K562 (cell line): ENCODE results near the gene RHOBTB3. TPM values are rescaled to one million over a fixed set of nuclear protein-coding genes. Genes with fewer than 3 reads are reported as not detected.

ENCODE experiments used
- ATAC-seq: fragments of 200-7000 bp; cut with Tn5 transposase; 3 replicates; pipeline ENCODE4 v1.9.1; 2020; ENCODE audit warnings: moderate library complexity
- BruUV-seq: library from RNA; stranded (reverse); fragments of 400-500 nt; replicated peaks from 2 replicates; lab custom pipeline; 2021; lab: Mats Ljungman, UMichigan
- CTCF ChIA-PET: fragments of 300-600 bp; formaldehyde crosslinking; extraction: SDS; loops from one replicate; lab custom pipeline; 2021; ENCODE audit warnings: low intra/inter-chr PET ratio; lab: Yijun Ruan, JAX
- POLR2A ChIA-PET: fragments of 300-600, 350-650 bp; sonication (Branson Sonifier 250); formaldehyde crosslinking; extraction: SDS; loops from one replicate; lab custom pipeline; 2021; ENCODE audit warnings: antibody characterized with exemption, inconsistent platforms; lab: Yijun Ruan, JAX
- DNase-seq, 4 experiments: peaks; one replicate each; pipeline versions ENCODE4 v3.0.0 to v3.0.0-alpha.2; 2011 to 2018; ENCODE audit warnings: low spot score in 3 of 4, mixed read lengths in 3 of 4; ENCODE audit errors: extremely low read depth in 1 of 4
- FAIRE-seq: peaks from 2 replicates; lab custom pipeline; 2011; peaks lifted over from hg19 to GRCh38; lab: Jason Lieb, UNC
- H2AFZ ChIP-seq: 2 replicates; pipeline ENCODE4 v1.6.0; 2011; ENCODE audit warnings: low read depth, low read length, control low read depth, inconsistent platforms
- H3K27ac ChIP-seq: fragments of 200-600 bp; 3 replicates; pipeline ENCODE4 v1.8.0; 2011; ENCODE audit warnings: low read depth, mild to moderate bottlenecking, control low read depth, inconsistent platforms, low read length, moderate library complexity, mixed read lengths; ENCODE audit errors: extremely low read depth
- H3K27me3 ChIP-seq, 2 experiments: fragments of 300-600 bp in 1 of 2; 2 replicates in 1 of 2; 3 replicates in 1 of 2; pipeline versions ENCODE4 v1.6.0 to v1.8.0; 2011; ENCODE audit warnings: inconsistent platforms in 2 of 2, low read length in 2 of 2, mild to moderate bottlenecking in 1 of 2, mixed read lengths in 1 of 2, moderate library complexity in 1 of 2; ENCODE audit not compliant: control insufficient read depth in 2 of 2, insufficient read depth in 2 of 2
- H3K36me3 ChIP-seq: fragments of 300-600 bp; 3 replicates; pipeline ENCODE4 v1.8.0; 2011; ENCODE audit warnings: mild to moderate bottlenecking, low read length, inconsistent platforms; ENCODE audit not compliant: control insufficient read depth, insufficient read depth
- H3K4me1 ChIP-seq, 2 experiments: fragments of 200-600 bp in 1 of 2; replicated peaks in 1 of 2; 2 replicates in 1 of 2; 3 replicates in 1 of 2; pipeline versions ENCODE4 v1.5.1 to v1.8.0; 2011; ENCODE audit warnings: inconsistent platforms in 2 of 2, low read length in 2 of 2, mild to moderate bottlenecking in 1 of 2, mixed read lengths in 1 of 2, moderate library complexity in 1 of 2; ENCODE audit not compliant: control insufficient read depth in 2 of 2, insufficient read depth in 2 of 2
- H3K4me2 ChIP-seq: 2 replicates; pipeline ENCODE4 v1.6.1; 2011; ENCODE audit warnings: low read length, control low read depth, inconsistent platforms, mixed read lengths; ENCODE audit not compliant: insufficient read depth
- H3K4me3 ChIP-seq: fragments of 200-600 bp; sonication (generic), shearing (Covaris generic); 2 replicates; pipeline ENCODE4 v1.5.1; 2016; ENCODE audit warnings: control low read depth, inconsistent platforms
- H3K79me2 ChIP-seq: fragments of 200-600 bp; 3 replicates; pipeline ENCODE4 v1.8.0; 2011; ENCODE audit warnings: low read length, inconsistent platforms; ENCODE audit not compliant: control insufficient read depth, insufficient read depth
- H3K9ac ChIP-seq, 2 experiments: 2 replicates each; pipeline versions ENCODE4 v1.6.0 to v1.6.1; 2011; ENCODE audit warnings: low read depth in 2 of 2, low read length in 2 of 2, control low read depth in 1 of 2, inconsistent platforms in 1 of 2, mild to moderate bottlenecking in 1 of 2, mixed read lengths in 1 of 2; ENCODE audit not compliant: insufficient read depth in 1 of 2
- H3K9me1 ChIP-seq: one replicate; pipeline ENCODE4 v1.6.0; 2011; ENCODE audit warnings: inconsistent platforms, mild to moderate bottlenecking, low read length, moderate library complexity; ENCODE audit not compliant: control insufficient read depth, insufficient read depth
- H3K9me3 ChIP-seq: replicated peaks from 2 replicates; pipeline ENCODE4 v1.5.1; 2011; ENCODE audit warnings: low read depth, low read length, inconsistent platforms; ENCODE audit not compliant: control insufficient read depth, insufficient read depth
- H4K20me1 ChIP-seq: replicated peaks from 2 replicates; pipeline ENCODE4 v1.6.1; 2011; ENCODE audit warnings: low read length, inconsistent platforms, mixed read lengths; ENCODE audit not compliant: control insufficient read depth, insufficient read depth
- AFF1 ChIP-seq, 2 experiments: fragments of 450-650 bp; IDR thresholded peaks; 2 replicates each; pipeline ENCODE4 v1.6.1; 2018; ENCODE audit warnings: mild to moderate bottlenecking in 2 of 2, low read depth in 1 of 2; ENCODE audit not compliant: partially characterized antibody in 2 of 2
- E2F3 ChIP-seq: fragments of 250-450 bp; sonication (Bioruptor Pico); IDR thresholded peaks from 2 replicates; pipeline ENCODE4 v1.4.0; 2020; ENCODE audit warnings: mild to moderate bottlenecking
- ERF ChIP-seq: fragments of 450-650 bp; formaldehyde crosslinking; IDR thresholded peaks from 2 replicates; pipeline ENCODE4 v1.4.0; 2020; ENCODE audit warnings: mild to moderate bottlenecking, mixed read lengths
- FOSL1 ChIP-seq: fragments of 200-800 bp; sonication (Bioruptor generic); conservative IDR thresholded peaks from 2 replicates; pipeline ENCODE4 v1.6.1; 2016; ENCODE audit warnings: missing genetic modification characterization, missing compliant biosample characterization
- GATA2 ChIP-seq: sonication (generic); formaldehyde crosslinking; IDR thresholded peaks from 2 replicates; pipeline ENCODE4 v1.4.0; 2020; ENCODE audit warnings: mild to moderate bottlenecking, missing genetic modification reagents
- PHB ChIP-seq: fragments of 250-450 bp; sonication (Bioruptor Pico); IDR thresholded peaks from 2 replicates; pipeline ENCODE4 v1.5.0; 2021
- PRPF4 ChIP-seq: fragments of 200-400 bp; formaldehyde crosslinking; IDR thresholded peaks from one replicate; pipeline ENCODE4 v1.6.1; 2017; ENCODE audit warnings: low read length, low read depth, mild to moderate bottlenecking; ENCODE audit not compliant: insufficient read depth, poor library complexity, severe bottlenecking
- SREBF1 ChIP-seq: fragments of 150-350 bp; IDR thresholded peaks from 2 replicates; pipeline ENCODE4 v1.6.1; 2014; ENCODE audit warnings: antibody characterized with exemption, low read depth, low read length, borderline replicate concordance
- ZBTB33 ChIP-seq: sonication (generic); formaldehyde crosslinking; IDR thresholded peaks from 2 replicates; pipeline ENCODE4 v1.8.1; 2023; ENCODE audit warnings: mild to moderate bottlenecking, missing genetic modification reagents
- WGBS: fragments of 100-300 bp; shearing (Covaris generic); methylation state at CpG from one replicate; pipeline ENCODE4 v1.1.6; 2016; ENCODE audit warnings: low coverage, mixed read lengths; ENCODE audit not compliant: insufficient coverage; ENCODE audit errors: missing lambda C conversion rate; 5-methylcytosine and 5-hydroxymethylcytosine counted together
- in situ Hi-C: fragments of 300-500 bp; cut with MboI; formaldehyde crosslinking; loops from 4 replicates; pipeline ENCODE4 v1.15.0; 2018; ENCODE audit warnings: inconsistent platforms, mixed read lengths
- intact Hi-C: fragments of 100-400 bp; cut with micrococcal nuclease; formaldehyde crosslinking; loops from 2 replicates; pipeline ENCODE4 v1.14.2; 2022
- polyA plus RNA-seq, 8 experiments: library from polyadenylated mRNA; depleted of rRNA in 4 of 8; stranded (reverse) in 5 of 8; unstranded in 3 of 8; fragments of >200 nt; fragmentation: Nextera tagmentation in 2 of 8; fragmentation: Illumina TruSeq in 1 of 8; extraction: Ambion mirVana in 2 of 8; extraction: Trizol in 1 of 8; gene quantifications; 2 replicates each; pipeline versions ENCODE4 v1.2.1 to v1.2.3, GENCODE V29; 2011 to 2014; ENCODE audit warnings: inconsistent platforms in 1 of 8, missing spikeins in 1 of 8
- total RNA-seq, 7 experiments: library from RNA; depleted of rRNA in 6 of 7; stranded (reverse); fragments of >200 nt in 6 of 7; fragmentation: Illumina TruSeq in 2 of 7; extraction: Trizol in 2 of 7; gene quantifications; 2 replicates each; pipeline versions ENCODE4 v1.2.1 to v1.2.3, GENCODE V29; 2011 to 2021; ENCODE audit warnings: low replicate concordance in 1 of 7
- TF ChIP-seq, protein P1 (sequence below), 2 experiments: fragments of 250-450 bp in 1 of 2; fragments of 450-650 bp in 1 of 2; sonication (Bioruptor Pico) in 1 of 2; IDR thresholded peaks; 2 replicates each; pipeline versions ENCODE4 v1.6.1 to v1.8.0; 2016 to 2021; ENCODE audit warnings: mild to moderate bottlenecking in 2 of 2, moderate library complexity in 2 of 2, missing compliant biosample characterization in 1 of 2, missing genetic modification characterization in 1 of 2
- TF ChIP-seq, protein P2 (sequence below): fragments of 250-450 bp; sonication (Bioruptor Pico); IDR thresholded peaks from 2 replicates; pipeline ENCODE4 v1.5.0; 2022; ENCODE audit warnings: mild to moderate bottlenecking

Gene RHOBTB3
- total and polyA plus RNA-seq, 9 of the 15 experiments (the other 6 are each of a cell fraction or from before 2014, with no cell fraction given) = 39.7 to 143 (median 115) TPM

GRCh38 chr5:95728494-95729114 is 2.5 kb upstream of the RHOBTB3 start:
- Histone ChIP-seq H3K9me1 (no peaks in the 10 kb centered on the region), H3K4me1 (peaks cover 34 to 43% of the 10 kb centered on the region in 2 experiments), H3K27me3 (no peaks in the 10 kb centered on the region; a peak in 1 of 5 replicates), H3K9ac (peak overlapping the region in 1 of 2 experiments; percentile 92; a peak in 2 of 4 replicates), H3K79me2 (peaks cover 43% of the 10 kb centered on the region), H2AFZ (peak overlapping the region; percentile 69), H3K27ac (peak overlapping the region; percentile 85), H3K4me3 (peak overlapping the region; percentile 81), H3K4me2 (peak overlapping the region; percentile 96; the same call in 1 of the 2 replicates), H3K36me3 (peaks cover 13% of the 10 kb centered on the region; the same call in 2 of the 3 replicates), H4K20me1 (no peaks in the 10 kb centered on the region), H3K9me3 (no peaks in the 10 kb centered on the region)
- FAIRE-seq (peak; percentile 88), DNase-seq (peak in 2 of 4 experiments; percentile 37 to 94), ATAC-seq (peak; percentile 43)
- in situ Hi-C loops (loop anchor here (5.0 kb wide), 1 partner anchor 61 kb away; no protein-coding TSS in a partner anchor), intact Hi-C loops (loop anchor here (1.0 to 10.0 kb wide), 3 partner anchors 80 to 206 kb away; partner anchors contain the start of genes ARSK and SKIC3)
- ChIA-PET POLR2A (interaction anchor here (0.6 to 3.8 kb wide), 5 partner anchors 9 to 259 kb away, joined by 3 to 50 read pairs (median 14); partner anchors contain the start of gene RFESD), CTCF (no interaction called here)
- no TSS peak for BruUV-seq
- WGBS = 0% methylated on average over 3 of the region's 3 CpGs
- peak; percentile 100 for TF ChIP-seq ERF (CRISPR knock-in tag)
- TF ChIP-seq, protein P1, sequence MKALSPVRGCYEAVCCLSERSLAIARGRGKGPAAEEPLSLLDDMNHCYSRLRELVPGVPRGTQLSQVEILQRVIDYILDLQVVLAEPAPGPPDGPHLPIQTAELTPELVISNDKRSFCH (CRISPR knock-in tag; IDR thresholded peaks at IDR 0.05) = peak; percentile 98
- TF ChIP-seq, protein P1 (tag; IDR thresholded peaks at IDR 0.05) = peak; percentile 100
- no peak for TF ChIP-seq SREBF1
- TF ChIP-seq PHB (CRISPR knock-in tag) = peak; percentile 94
- TF ChIP-seq, protein P2, sequence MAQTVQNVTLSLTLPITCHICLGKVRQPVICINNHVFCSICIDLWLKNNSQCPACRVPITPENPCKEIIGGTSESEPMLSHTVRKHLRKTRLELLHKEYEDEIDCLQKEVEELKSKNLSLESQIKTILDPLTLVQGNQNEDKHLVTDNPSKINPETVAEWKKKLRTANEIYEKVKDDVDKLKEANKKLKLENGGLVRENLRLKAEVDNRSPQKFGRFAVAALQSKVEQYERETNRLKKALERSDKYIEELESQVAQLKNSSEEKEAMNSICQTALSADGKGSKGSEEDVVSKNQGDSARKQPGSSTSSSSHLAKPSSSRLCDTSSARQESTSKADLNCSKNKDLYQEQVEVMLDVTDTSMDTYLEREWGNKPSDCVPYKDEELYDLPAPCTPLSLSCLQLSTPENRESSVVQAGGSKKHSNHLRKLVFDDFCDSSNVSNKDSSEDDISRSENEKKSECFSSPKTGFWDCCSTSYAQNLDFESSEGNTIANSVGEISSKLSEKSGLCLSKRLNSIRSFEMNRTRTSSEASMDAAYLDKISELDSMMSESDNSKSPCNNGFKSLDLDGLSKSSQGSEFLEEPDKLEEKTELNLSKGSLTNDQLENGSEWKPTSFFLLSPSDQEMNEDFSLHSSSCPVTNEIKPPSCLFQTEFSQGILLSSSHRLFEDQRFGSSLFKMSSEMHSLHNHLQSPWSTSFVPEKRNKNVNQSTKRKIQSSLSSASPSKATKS (CRISPR knock-in tag) = peak; percentile 97
- TF ChIP-seq ZBTB33 (CRISPR knock-in tag) = no peak
- TF ChIP-seq PRPF4 = no peak
- TF ChIP-seq AFF1 (IDR thresholded peaks at IDR 0.05; ENCODE audit: low read depth in 1 of 2, partially characterized antibody in 2 of 2) = no peak
- TF ChIP-seq FOSL1 (tag) = peak; percentile 93
- TF ChIP-seq GATA2 (CRISPR knock-in tag) = peak; percentile 20; the same call in 1 of the 2 replicates
- peak; percentile 99 for TF ChIP-seq E2F3
